Endodermal cell (in vitro differentiated cells): ENCODE measurements around the gene MED22. TPM values are rescaled to one million over a fixed set of nuclear protein-coding genes. Genes with fewer than 3 reads are reported as not detected.

ENCODE experiments used
- DNase-seq: peaks from one replicate; pipeline ENCODE4 v3.0.0-alpha.2; 2017
- H3K27ac ChIP-seq: 2 replicates; pipeline ENCODE4 v1.5.1; 2013; ENCODE audit warnings: mild to moderate bottlenecking, low read depth, low read length, moderate library complexity
- H3K27me3 ChIP-seq: 2 replicates; pipeline ENCODE4 v1.6.1; 2013; ENCODE audit warnings: mild to moderate bottlenecking, low read length, moderate library complexity; ENCODE audit not compliant: insufficient read depth, control insufficient read depth, poor library complexity, severe bottlenecking
- H3K36me3 ChIP-seq: 2 replicates; pipeline ENCODE4 v1.7.0; 2013; ENCODE audit warnings: mild to moderate bottlenecking, low read length, moderate library complexity; ENCODE audit not compliant: control insufficient read depth, insufficient read depth
- H3K4me1 ChIP-seq: one replicate; pipeline ENCODE4 v1.7.0; 2013; ENCODE audit warnings: low read length; ENCODE audit not compliant: control insufficient read depth, insufficient read depth
- H3K4me3 ChIP-seq: 2 replicates; pipeline ENCODE4 v1.5.1; 2013; ENCODE audit warnings: mild to moderate bottlenecking, low read length, moderate library complexity
- H3K9ac ChIP-seq: 2 replicates; pipeline ENCODE4 v1.6.1; 2013; ENCODE audit warnings: mild to moderate bottlenecking, low read length, moderate library complexity; ENCODE audit not compliant: poor library complexity, severe bottlenecking; ENCODE audit errors: extremely low read depth
- H3K9me3 ChIP-seq: 2 replicates; pipeline ENCODE4 v1.6.1; 2013; ENCODE audit warnings: mild to moderate bottlenecking, low read length, moderate library complexity; ENCODE audit not compliant: control insufficient read depth
- H3K27ac Mint-ChIP-seq: 2 replicates; pipeline ENCODE4 v1.8.0; 2020; ENCODE audit warnings: mixed read lengths
- H3K27me3 Mint-ChIP-seq: 2 replicates; pipeline ENCODE4 v1.8.0; 2021; ENCODE audit warnings: mild to moderate bottlenecking, mixed read lengths; ENCODE audit not compliant: insufficient read depth
- H3K36me3 Mint-ChIP-seq: 2 replicates; pipeline ENCODE4 v1.8.0; 2020; ENCODE audit warnings: low read depth, mixed read lengths
- H3K4me1 Mint-ChIP-seq: 2 replicates; pipeline ENCODE4 v1.8.0; 2020; ENCODE audit warnings: mixed read lengths
- H3K4me3 Mint-ChIP-seq: 2 replicates; pipeline ENCODE4 v1.8.0; 2020; ENCODE audit warnings: mild to moderate bottlenecking, moderate library complexity, mixed read lengths
- H3K9me3 Mint-ChIP-seq: 2 replicates; pipeline ENCODE4 v1.8.0; 2020; ENCODE audit warnings: mild to moderate bottlenecking, mixed read lengths
- CTCF ChIP-seq: fragments of 200-600 bp; sonication (generic); conservative IDR thresholded peaks from 2 replicates; pipeline ENCODE4 v1.5.0; 2021; ENCODE audit warnings: antibody characterized with exemption, mild to moderate bottlenecking
- WGBS, 2 experiments: methylation state at CpG; one replicate each; pipeline versions ENCODE4 v1.1.5 to v1.1.7; 2013; ENCODE audit warnings: missing lambda C conversion rate in 2 of 2, mixed read lengths in 1 of 2; ENCODE audit not compliant: insufficient coverage in 1 of 2, insufficient read length in 1 of 2; 5-methylcytosine and 5-hydroxymethylcytosine counted together
- total RNA-seq, 2 donors: library from RNA; stranded (reverse); fragmentation: NEBNext Ultra II Directional in 1 of 2; extraction: Animal tissue kit (Norgen Biotek cat#: 25700) in 1 of 2; gene quantifications; 2 replicates in 1 of 2; 3 replicates in 1 of 2; pipeline ENCODE4 v1.2.1, GENCODE V29; 2021

Gene MED22
- total RNA-seq, 2 donors from 2014 or later, result 54.6 to 57.3 TPM

GRCh38 chr9:133375116-133375723 lies 27.3 kb upstream of the MED22 start:
- Mint-ChIP-seq H3K27me3 (peaks cover 11% of the 10 kb centered on the region), H3K4me1 (peaks cover 30% of the 10 kb centered on the region), H3K9me3 (peaks cover 9% of the 10 kb centered on the region), H3K4me3 (peak overlapping the region; percentile 94), H3K27ac (peak overlapping the region; percentile 97), H3K36me3 (peaks cover 15% of the 10 kb centered on the region)
- 0% methylated on average over 5 to 39 of the region's 39 CpGs for WGBS, 2 experiments
- H3K27me3 ChIP-seq, result no peaks in the 10 kb centered on the region
- H3K4me1 ChIP-seq, result peaks cover 14% of the 10 kb centered on the region
- H3K9ac ChIP-seq, result peak overlapping the region; percentile 97
- TF ChIP-seq CTCF, result no peak
- peak overlapping the region; percentile 86 for H3K27ac ChIP-seq
- peaks cover 32% of the 10 kb centered on the region for H3K36me3 ChIP-seq
- DNase-seq, result peak; percentile 63
- peak overlapping the region; percentile 91 for H3K4me3 ChIP-seq
- no peaks in the 10 kb centered on the region for H3K9me3 ChIP-seq

- Mint-ChIP-seq H3K9me3 (peaks cover 9% of the 10 kb centered on the region), H3K4me1 (peaks cover 36% of the 10 kb centered on the region), H3K27ac (peak overlapping the region; percentile 97), H3K36me3 (peaks cover 18% of the 10 kb centered on the region), H3K27me3 (peaks cover 11% of the 10 kb centered on the region), H3K4me3 (peak overlapping the region; percentile 94)
- Histone ChIP-seq H3K4me3 (peak overlapping the region; percentile 91), H3K27ac (no peak overlapping the region), H3K4me1 (peaks cover 18% of the 10 kb centered on the region), H3K36me3 (peaks cover 37% of the 10 kb centered on the region), H3K9me3 (no peaks in the 10 kb centered on the region), H3K27me3 (no peaks in the 10 kb centered on the region), H3K9ac (peak overlapping the region; percentile 97)
- 43 to 48% methylated on average over 7 to 12 of the region's 12 CpGs for WGBS, 2 experiments
- no peak for DNase-seq
- TF ChIP-seq CTCF, result no peak
These were observed 26.7 kb upstream of the MED22 start for GRCh38 chr9:133374612-133375115.

- H3K4me3 Mint-ChIP-seq, result no peak overlapping the region
- peaks cover 3% of the 10 kb centered on the region for H3K27me3 Mint-ChIP-seq
- no peak for DNase-seq
- Histone ChIP-seq H3K27ac (no peak overlapping the region), H3K4me3 (no peak overlapping the region), H3K4me1 (peaks cover 18% of the 10 kb centered on the region), H3K9ac (no peak overlapping the region), H3K9me3 (no peaks in the 10 kb centered on the region), H3K36me3 (peaks cover 57% of the 10 kb centered on the region), H3K27me3 (no peaks in the 10 kb centered on the region)
- H3K9me3 Mint-ChIP-seq, result peaks cover 4% of the 10 kb centered on the region
- peak overlapping the region; percentile 57 for H3K27ac Mint-ChIP-seq
- no peak for TF ChIP-seq CTCF
- H3K4me1 Mint-ChIP-seq, result peaks cover 43% of the 10 kb centered on the region
- WGBS, 2 experiments, result 95 to 100% methylated on average over 7 of the region's 7 CpGs
- peaks cover 33% of the 10 kb centered on the region for H3K36me3 Mint-ChIP-seq
These were observed 24.2 kb upstream of the MED22 start for GRCh38 chr9:133372144-133372543.
